H4 (cell line): ENCODE results near the gene EPDR1. TPM values are rescaled to one million over a fixed set of nuclear protein-coding genes. Genes with fewer than 3 reads are reported as not detected.
A peak's percentile ranks its signal among the peaks of the same experiment; 100 is the strongest.
"Not testable (repeated sequence)": the region's sequence is repeated elsewhere in the genome, so short reads cannot be mapped to it uniquely, and the experiment has no call there.

Experiments
- DNase-seq: peaks from one replicate; pipeline ENCODE4 v3.0.0-alpha.2; 2015; ENCODE audit warnings: low spot score
- total RNA-seq: library from RNA; depleted of rRNA; stranded (reverse); fragments of >200 nt; shearing (Covaris generic); gene quantifications from 2 replicates; pipeline ENCODE4 v1.2.3, GENCODE V29; 2014

EPDR1 gene
- total RNA-seq, 1 experiment from 2014 or later = 226 TPM

DNA sequence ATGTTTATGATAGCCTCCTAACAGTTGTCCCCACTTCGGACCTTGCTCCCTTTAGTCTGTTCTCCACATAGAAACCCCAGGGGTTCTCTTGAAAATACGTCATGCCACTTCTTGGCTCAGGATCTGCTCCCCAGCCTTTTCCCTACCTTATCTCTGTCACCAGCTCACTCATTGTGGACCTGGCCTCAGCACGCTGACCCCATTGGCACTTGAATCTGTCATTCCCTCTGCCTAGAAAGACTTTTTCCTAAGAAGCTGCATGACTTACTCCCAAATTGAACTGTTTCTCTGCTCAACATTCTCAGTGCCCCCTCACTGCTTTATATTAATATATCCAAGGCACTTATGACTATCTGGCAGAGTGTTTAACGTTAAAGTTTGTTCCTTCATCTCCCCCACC, 8.4 kb downstream of the EPDR1 start:
- DNase-seq = no peak

GRCh38 chr7:37930226-37930948, 9.9 kb downstream of the EPDR1 start:
- peak; percentile 64 for DNase-seq

- DNase-seq = no peak
Observed at GRCh38 chr7:37932543-37932942, 12.1 kb downstream of the EPDR1 start.

- DNase-seq = no peak
Observed at GRCh38 chr7:37933018-37933566, 12.7 kb downstream of the EPDR1 start.

DNA sequence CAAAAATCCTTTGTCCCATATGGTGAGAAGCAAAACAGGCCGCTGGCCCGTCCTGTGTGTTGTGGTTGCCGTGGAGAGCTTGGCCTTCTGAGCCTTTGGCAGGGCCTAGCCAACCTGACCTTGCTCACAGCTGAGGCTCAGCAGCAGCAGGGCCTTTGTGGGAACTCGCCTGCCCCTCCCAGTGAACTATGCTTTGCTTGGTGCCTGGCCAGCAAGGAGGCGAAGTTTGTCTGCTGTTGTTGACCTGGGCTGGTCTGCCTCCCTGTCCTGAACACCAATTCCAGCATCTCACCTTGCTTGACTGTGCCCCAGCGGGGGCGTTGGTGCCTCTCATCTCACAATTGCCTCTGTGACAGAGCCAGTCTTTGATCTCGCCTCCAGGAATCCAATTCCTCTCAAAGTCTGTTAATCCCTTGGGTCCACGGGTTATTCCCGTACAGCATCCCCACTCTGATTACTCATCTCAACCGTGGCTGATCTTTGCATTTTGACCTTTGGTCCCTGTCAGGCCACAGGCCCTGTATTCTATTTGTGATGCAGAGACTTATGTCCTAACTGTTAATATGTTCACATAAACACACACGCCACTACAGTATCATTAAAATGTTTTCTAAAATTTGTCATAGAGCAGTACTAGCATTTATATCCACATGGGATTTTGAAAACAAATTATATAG, 22.6 kb downstream of the EPDR1 start:
- peak; percentile 62 for DNase-seq

DNA sequence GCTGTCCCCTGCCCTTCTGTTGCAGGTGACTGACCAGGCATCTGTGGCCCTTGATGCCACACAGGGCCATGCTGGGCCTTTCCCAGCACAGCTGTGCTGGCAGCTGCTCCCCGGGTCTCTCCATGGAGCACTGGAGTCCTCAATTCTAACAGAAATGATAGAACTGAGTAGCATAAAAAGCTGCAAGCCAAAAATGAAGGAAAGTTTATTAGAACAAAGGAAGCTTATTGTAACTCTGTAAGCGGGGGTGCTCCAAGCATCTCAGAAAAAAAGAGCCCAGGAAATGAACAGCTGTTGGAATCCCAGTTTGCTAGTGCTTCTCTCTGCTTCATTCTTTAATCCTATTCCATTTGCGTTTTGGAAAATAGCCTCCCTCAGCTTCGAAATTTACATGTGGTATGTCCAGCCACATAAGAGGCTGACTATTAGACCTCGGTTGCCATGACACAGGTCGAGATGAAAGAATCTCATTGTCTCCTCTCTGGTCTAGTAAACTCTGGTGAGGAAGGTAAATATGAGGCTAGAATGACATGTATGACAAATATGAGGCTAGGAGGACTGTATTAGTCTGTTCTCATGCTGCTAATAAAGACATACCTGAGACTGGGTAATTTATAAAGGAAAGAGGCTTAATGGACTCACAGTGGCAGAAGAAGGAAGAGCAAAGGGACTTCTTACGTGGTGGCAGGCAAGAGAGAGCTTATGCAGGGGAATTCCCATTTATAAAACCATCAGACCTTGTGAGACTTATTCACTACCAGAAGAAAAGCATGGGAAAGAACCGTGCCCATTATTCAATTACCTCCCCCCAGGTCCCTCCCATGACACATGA, 23.7 kb downstream of the EPDR1 start:
- no peak for DNase-seq

DNA sequence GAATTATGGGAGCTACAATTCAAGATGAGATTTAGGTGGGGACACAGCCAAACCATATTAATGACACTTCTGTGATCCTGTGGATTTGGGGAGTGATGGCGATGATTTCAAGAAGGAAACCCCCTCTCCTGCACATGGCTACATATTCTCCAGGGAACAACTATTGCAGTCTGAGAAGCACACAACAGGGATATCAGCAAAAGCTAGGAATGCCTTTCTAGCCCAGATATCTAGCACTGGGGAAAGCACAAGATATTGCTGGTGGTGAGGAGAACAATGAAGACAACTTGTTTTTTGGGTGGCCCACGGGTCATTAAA, 24.3 kb downstream of the EPDR1 start:
- DNase-seq = no peak

DNA sequence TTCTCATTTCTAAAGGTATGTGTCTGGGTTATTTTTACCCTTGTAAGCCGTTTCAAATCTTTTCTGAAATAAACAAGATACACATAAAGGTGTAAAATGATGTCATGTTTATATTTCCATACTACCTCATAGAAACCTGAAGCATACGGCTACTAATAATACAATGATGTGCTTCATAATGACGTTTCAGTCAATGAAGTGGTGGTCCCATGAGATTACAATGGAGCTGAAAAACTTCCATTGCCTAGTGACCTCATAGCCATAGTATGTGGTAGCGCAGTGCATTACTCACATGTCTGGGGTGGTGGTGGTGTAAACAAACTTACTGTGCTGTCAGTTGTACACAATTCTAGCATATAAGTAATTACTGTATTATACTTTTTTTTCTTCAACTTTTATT, 24.9 kb downstream of the EPDR1 start:
- DNase-seq = peak; percentile 80

DNA sequence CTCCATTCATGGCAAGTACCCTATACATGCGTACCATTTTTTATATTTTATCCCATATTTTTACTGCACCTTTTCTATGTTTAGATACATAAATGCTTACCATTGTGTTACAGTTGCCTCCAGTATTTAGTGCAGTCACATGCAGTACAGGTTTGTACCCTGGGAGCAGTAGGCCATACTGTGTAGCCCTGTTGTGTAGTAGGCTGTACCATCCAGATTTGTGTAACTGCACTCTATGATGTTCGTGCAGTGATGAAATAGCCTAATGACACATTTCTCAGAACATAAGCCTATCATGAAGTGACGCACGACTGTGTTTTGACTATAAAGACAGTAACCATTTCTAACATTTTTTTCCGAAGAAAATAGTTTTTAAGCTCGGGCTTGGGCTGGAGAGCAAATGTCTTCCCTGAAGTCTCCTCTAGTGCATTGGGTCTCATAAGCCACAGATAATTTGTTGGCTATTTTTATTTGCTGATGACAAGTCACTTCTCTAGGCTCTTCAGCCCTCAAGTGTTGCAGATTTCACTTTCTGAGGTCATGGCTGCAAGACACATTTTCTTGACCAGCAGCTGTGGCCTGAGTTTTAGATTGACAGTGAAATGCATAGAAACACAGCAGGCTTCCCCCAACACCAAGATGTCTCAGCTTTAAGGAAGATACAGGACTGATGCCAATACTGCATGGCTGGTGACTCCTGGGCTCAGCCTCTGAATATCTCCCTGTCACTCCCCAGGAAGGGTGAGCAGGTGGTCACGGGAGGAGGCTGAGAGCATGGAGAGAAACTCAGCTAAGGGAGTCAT, 26.9 kb downstream of the EPDR1 start:
- DNase-seq = no peak

DNA sequence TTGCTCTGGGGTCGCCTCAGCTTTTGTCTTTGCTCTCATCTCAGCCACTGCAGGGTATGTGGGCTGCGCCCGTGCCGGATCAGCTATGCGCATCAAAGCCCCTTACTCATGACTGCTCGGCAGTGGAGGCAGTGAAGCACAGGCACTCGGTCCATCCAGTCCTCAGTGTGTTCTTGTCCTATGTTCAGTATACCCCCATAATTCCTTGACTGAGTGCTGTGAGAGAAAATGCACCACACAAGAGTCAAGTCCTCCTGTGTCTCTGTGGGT, 27.4 kb downstream of the EPDR1 start:
- DNase-seq = no peak

DNA sequence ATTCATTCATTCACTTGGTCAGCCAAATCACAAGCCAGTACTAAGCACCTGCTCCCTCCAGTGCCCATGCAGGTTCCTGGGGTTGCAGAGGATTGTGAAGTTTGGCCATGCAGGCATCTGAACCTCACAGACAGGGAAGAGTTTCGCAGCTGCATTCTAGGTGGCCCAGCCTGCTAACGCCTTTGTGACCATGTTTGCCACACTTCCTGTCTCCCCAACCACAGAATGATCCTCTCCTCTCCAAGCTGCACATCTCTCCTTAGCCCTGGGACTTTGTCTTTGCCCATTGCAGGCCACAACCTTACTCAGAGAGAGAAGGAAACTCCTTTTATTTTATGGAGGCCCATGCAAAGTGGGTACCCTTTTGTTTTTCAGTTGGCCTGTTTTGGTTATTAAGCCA, 31.8 kb downstream of the EPDR1 start:
- no peak for DNase-seq

DNA sequence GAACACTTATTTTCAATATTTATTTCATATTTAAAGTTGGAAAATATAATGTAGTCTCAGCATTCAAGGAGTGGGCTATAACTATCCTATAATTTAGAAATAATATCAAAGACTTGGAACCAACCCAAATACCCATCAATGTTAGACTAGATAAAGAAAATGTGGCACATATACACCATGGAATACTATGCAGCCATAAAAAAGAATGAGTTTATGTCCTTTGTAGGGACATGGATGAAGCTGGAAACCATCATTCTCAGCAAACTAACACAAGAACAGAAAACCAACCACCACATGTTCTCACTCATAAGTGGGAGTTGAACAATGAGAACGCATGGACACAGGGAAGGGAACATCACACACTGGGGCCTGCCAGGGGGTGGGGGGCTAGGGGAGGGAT, 33.8 kb downstream of the EPDR1 start:
- DNase-seq = not testable (repeated sequence)

GRCh38 chr7:37956791-37957190, 36.4 kb downstream of the EPDR1 start:
- no peak for DNase-seq

- no peak for DNase-seq
Observed at GRCh38 chr7:37957221-37957970, 37.0 kb downstream of the EPDR1 start.

DNA sequence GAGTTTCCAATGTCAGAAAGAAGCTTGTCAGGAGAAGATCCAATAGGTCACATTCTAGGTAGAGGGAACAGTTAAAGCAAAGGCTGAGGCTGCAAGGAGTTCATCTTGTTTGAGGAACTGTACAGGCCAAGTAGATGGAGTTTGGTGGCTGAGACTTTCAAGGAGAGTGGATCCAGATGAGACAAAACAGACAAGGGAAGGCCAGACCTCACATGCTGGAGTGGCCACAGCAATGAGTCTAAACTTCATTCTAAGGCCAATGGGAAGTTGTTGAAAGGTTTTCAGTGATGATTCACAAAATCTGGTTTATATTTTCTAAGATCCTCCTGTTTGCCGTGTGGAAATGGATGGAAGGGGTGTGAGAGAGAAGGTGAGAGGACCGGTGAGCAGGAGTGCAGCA, 40.0 kb downstream of the EPDR1 start:
- no peak for DNase-seq

GRCh38 chr7:37961251-37961650, 40.8 kb downstream of the EPDR1 start:
- DNase-seq = no peak

DNA sequence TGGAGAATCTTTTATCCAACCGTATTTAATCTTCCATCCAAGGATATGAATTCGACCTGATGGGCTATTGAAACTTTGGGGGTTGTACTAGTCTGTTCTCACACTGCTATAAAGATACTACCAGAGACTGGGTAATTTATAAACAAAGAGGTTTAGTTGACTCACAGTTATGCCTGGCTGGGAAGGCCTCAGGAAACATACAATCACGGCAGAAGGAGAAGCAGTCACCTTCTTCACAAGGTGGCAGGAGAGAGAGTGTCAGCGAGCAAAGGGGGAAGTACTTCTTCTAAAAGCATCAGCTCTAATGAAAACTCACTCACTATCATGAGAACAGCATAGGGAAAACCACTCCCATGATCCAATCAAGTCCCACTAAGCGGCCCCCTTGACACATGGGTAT, 43.8 kb downstream of the EPDR1 start:
- DNase-seq = no peak

DNA sequence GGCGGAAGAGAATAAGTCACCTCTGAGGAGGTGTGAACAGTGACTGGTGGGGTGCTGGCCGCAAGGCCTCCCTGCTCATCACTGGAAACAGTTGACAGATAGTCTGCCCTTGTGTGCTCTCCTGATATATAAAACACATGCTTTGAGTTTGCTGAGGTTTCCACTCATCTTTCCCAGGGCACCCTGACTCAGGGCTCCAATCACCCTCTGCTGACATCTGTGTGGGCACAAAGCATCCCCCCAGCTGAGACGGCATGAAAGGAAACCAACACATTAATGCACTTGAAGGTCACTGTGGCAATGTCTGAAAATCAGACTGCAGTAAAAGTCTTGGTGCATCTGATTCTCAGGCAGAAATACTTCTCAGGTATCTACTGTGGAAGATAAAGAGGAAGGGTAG, 49.8 kb downstream of the EPDR1 start:
- DNase-seq = no peak

DNA sequence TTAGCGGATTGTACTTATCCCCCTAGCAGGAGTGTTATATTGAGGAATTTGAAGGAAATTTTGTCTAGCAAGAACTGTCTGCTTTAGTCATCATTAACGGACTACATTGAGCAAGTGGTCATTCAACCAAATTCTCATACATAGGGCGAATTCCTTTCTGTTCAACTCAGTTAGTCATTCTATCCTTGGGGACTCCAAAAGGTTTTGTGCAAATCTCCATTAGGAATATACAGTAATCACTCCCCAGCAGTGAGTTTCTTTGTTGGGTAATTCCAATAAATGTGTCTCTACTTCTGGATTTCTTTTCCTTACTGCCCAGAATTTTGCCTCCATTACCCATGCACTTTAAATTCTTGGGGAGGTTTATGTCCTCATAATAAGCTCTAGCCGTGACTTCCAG, 51.1 kb downstream of the EPDR1 start:
- DNase-seq = no peak

GRCh38 chr7:37973915-37974314, 53.5 kb downstream of the EPDR1 start:
- DNase-seq = no peak

- no peak for DNase-seq
Observed at GRCh38 chr7:37974711-37975110, 54.3 kb downstream of the EPDR1 start.
